Activated CD4-positive, alpha-beta T cell treated with anti-CD3 and anti-CD28 coated beads for 4 hours (primary cell): ENCODE data around the gene SYK.

Experiments used
- DNase-seq, 2 donors: peaks; one replicate each; pipeline ENCODE4 v3.0.0-alpha.2; 2020

Gene SYK

GRCh38 chr9:90854637-90855175 lies 53.1 kb downstream of the SYK start:
- DNase-seq = no peak

DNA sequence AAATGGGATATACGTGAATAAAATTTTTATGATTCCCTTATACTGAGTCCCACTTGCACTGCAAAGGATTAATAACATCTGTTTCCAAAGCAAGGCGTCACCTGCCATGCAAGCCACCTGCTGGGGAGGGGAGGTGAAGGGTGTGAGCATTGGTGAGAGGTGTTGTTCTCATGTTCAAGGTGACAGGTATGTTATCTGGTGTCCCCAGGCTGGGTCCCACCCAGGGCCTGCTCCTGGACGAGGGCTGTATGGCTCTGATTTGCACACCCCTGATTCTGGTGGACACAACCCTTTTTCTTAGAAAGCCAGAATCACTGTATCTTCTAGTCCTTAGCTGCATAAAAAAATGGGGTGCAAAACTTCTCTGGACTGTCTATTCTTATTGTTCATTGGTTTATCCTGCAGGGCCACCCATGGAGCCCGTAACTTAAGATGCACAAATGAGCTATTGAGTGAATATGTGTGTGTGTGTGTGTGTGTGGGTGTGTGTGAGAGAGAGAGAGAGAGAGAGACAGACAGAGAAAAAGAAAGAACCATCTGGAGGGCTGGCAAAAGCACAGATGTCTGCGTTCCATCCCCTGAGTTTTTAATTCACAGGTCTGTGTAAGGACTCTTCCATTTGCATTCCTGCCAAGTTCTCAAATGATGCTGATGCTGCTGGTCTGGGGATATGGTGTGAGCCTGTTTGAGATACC lies 53.7 kb downstream of the SYK start:
- no peak for DNase-seq

DNA sequence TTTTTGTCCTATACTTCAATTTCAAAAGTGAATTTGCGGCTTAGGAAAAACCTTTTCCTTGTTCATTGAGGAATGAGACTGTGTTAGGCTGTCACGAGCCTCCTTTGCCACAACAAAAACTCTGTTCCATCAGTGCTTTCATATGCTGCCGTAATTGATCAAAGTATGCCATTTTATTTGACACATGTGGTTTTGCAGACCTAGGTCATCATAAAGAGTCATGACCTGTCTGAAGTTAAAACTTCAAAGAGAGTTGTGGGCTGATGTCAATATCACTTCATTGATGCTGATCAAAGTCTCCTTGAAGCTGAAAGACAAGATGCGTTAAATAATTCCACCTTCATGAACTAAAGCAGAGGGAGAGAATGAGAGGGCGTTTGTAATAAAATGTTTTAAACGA lies 55.5 kb downstream of the SYK start:
- DNase-seq = no peak

DNA sequence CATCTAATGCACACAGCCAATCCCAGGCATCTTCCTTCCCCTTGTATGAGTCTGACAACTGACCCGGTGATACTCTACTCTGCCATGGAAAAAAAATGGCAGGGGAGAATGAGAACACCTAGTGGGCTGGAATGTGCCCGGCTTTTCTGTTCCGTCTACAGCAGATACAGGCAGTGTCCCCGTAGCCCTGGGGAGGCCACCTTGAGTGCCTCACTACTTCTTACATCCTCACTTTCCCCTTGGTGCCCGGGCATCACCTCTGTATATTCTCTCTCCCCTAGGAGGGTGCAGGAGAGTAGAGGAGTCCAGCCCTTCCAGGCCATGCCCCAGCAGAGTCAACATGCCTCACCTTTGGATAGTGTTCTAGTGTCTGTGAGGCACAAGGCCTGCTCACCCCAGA lies 56.2 kb downstream of the SYK start:
- no peak for DNase-seq

- no peak for DNase-seq
Observed at GRCh38 chr9:90858457-90858901, 56.9 kb downstream of the SYK start.

DNA sequence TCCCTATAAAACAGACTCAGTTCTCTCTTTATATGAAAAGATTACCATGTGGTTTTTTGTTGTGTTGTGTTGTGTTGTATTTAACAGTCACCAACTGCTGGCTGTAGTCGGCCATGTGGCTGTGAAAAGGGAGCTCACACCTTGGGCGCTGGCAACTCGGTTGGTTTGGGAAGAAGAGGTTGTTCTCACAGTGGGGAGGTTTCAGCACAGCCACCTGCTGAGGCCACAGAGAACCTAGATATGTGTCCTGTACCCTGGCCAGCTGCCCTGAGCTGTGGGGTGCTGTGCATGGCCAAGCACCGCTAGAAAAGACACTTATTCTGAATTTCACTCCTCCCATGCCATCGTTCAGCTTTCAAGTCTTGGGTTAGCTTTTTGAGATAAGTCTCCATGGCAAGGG lies 58.8 kb downstream of the SYK start:
- no peak for DNase-seq

- DNase-seq = no peak
Observed at GRCh38 chr9:90860826-90861225, 59.2 kb downstream of the SYK start.

DNA sequence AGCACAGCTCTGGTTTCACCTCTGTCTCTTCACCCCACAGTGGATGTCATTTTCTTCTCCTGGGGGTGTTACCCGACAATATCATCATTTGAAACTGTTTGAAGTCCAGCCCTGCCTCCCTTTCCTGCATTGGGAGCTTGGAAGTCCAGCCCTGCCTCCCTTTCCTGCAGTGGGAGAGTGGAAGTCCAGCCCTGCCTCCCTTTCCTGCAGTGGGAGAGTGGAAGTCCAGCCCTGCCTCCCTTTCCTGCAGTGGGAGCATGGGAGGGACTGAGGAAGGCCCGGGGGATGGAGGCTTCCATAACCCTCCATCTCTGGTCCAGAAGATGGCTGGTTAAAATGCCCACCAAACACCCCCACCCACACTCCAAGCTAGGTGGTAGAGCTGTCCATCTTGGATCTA lies 59.8 kb downstream of the SYK start:
- no peak for DNase-seq

- DNase-seq = no peak
Observed at GRCh38 chr9:90861826-90862740, 60.5 kb downstream of the SYK start.

DNA sequence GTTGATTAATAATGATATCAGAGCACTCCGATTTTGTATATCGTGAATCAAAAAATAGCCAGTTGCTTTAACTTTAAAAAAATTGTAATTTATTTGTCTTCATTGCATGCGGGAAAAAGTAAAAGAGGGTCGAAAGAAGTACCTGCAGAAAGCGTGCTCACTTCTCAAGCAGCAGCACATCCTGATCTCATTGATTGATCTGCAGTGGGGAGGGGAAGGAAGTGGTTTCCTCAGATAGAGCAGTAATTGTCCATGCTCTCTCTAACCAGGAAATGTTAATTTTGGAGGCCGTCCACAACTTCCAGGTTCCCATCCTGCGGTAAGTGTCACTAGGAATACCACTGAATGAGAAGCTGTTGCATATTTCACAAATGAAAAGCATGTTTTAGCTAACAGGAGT lies 63.2 kb downstream of the SYK start:
- DNase-seq = no peak

DNA sequence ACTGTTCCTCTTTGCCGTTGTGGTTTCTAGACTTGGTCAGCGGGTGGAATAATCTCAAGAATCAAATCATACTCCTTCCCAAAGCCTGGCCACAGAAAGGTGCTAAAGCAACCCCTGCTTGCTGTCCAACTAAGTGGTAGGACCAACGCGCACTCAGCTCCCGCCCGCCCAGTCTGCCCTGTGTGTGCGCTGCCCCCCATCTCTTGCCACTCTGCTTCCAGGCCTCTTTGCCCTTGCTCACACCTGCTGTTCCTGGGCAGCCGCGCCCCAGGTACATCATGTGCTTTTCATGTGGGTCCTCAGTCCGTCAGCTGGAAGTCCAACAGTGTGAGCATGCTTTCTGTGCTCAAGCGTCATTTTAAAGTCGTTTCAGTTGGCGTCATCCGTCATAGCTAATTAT lies 65.5 kb downstream of the SYK start:
- no peak for DNase-seq

GRCh38 chr9:90868555-90868954 lies 66.9 kb downstream of the SYK start:
- no peak for DNase-seq

- no peak for DNase-seq
Observed at GRCh38 chr9:90869361-90869760, 67.7 kb downstream of the SYK start.

GRCh38 chr9:90870621-90871326 lies 69.2 kb downstream of the SYK start:
- DNase-seq = peak; percentile 21 to 33

- no peak for DNase-seq
Observed at GRCh38 chr9:90871327-90871935, 69.8 kb downstream of the SYK start.

DNA sequence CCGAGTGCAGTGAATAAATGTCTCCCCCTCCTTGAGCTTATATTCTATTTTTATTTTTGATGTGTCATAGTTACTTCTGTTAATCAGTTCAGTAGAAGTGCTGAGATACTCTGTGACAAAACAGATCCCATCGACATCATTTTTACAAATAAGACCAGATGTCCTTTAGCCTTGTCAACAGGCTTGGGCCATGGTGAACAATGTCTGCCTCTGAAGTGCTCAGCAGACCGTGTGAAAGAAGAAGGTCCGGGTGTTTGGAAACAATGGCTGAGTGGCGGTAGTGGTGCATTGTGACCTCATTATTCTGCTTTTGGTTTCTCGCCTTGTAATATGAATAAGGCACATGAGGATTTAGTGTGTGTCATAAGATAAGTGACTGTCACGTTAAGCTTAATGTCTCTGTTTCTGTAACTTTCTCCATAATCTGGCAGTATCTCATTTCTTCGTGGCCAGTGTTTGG lies 71.2 kb downstream of the SYK start:
- DNase-seq = no peak

DNA sequence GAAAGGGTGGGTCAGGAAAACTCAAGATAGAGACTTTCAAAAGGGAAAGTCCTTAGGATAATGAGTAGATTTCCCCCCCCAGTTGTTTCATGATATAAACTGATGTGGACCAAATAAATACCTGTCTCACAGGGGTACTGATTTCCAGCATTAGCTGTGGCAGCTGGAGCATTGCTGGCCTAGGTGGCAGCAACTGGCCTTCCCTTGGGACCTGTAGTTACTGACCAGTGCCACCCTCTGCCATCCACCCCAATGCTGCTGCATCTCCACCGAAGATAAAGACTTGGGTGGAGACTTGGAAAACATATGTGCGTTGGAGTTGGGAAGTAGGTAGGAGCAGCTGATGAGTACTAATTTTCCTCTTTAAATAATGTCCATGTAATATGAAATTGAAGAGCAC lies 71.8 kb downstream of the SYK start:
- no peak for DNase-seq

DNA sequence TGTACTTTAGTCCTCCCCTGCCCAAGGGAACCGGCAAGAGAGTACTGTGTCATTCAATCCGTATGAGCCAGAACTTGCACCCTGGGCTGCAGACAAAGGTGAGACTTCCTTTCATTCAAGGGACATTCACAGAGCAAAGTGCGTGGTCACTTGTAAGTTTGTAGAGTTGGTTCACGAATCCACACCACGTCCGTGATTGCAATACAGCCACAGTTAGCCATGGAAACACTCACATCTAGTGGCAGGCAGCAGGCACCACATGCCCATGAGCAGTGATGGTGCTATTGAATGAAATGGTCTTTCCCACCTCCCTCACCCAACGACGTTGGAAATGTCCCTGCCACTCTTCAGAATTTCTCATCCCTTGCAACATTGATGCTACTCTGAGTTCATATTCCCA lies 72.6 kb downstream of the SYK start:
- no peak for DNase-seq

DNA sequence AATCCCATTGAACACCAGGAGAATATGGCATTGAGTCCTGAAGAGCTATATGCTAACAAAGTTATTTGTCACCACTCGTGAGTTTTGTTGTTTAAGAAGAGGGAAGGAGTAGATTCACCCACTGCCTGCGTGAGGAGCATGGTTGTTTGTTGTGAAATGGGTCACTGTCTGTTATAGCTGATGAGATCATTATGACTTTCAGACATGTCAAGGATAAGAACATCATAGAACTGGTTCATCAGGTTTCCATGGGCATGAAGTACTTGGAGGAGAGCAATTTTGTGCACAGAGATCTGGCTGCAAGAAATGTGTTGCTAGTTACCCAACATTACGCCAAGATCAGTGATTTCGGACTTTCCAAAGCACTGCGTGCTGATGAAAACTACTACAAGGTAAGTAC lies 76.9 kb downstream of the SYK start:
- DNase-seq = no peak

DNA sequence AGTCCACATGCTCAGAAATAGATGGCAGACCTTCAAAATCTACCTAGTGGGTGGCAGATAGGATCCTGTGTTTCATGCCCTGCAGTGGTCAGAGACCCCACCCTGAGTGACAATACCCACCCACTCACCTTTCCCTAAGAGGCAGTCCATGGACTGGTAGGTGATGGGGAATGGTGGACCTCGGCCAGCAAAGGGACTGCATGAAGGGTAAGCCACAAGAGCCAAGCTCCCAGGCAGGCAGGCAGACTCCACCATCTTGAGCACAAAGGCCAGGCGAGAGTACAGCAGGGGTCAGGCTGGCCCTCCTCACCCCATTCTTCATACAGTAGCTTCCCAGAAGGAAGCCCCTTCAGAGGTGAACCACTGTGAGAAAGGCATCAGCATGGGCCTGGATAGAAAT lies 78.4 kb downstream of the SYK start:
- DNase-seq = no peak

DNA sequence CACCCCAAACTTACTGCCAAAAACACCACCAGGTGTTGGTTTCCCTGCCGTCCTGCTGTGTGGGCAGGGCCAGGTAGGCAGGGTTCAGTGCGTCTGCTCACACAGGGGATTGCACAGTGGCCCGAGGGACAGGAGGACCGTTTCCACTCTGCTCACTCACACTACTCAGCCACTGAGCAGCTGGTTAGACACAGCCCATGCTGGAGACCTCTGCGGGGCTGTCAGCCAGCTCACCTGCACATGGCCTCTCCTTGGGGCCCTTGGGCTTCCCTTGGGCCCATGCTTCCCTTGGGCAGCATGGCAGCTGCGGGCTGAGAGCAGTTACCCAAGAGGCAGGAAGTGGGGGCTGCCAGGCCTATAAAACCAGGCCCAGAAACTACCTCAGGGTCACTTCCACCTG lies 79.0 kb downstream of the SYK start:
- no peak for DNase-seq

GRCh38 chr9:90881648-90882047 lies 80.0 kb downstream of the SYK start:
- no peak for DNase-seq
